Tibial artery (tissue), 4 donors: Measurements from ENCODE around the gene MAN1C1.

Source experiments
- DNase-seq, 2 donors: peaks; one replicate each; pipeline ENCODE4 v3.0.0-alpha.2; 2019
- H3K27ac ChIP-seq, 2 donors: fragments of 200-600 bp; sonication (generic) in 1 of 2; 1 replicate in 1 of 2; 2 replicates in 1 of 2; pipeline ENCODE4 v1.5.1; 2018 to 2019; ENCODE audit warnings: mild to moderate bottlenecking in 1 of 2
- H3K27me3 ChIP-seq, 2 donors: fragments of 200-600 bp; sonication (generic) in 1 of 2; one replicate each; pipeline versions ENCODE4 v1.5.1 to v1.6.0; 2016 to 2019
- H3K36me3 ChIP-seq, 3 donors: fragments of 200-600 bp; sonication (generic) in 2 of 3; one replicate each; pipeline ENCODE4 v1.5.1; 2016 to 2019; ENCODE audit warnings: mild to moderate bottlenecking in 2 of 3
- H3K4me1 ChIP-seq, 4 donors: fragments of 200-600 bp; sonication (generic) in 2 of 4; 1 replicate in 3 of 4; 2 replicates in 1 of 4; pipeline ENCODE4 v1.5.1; 2016 to 2019
- H3K4me3 ChIP-seq, 2 donors: fragments of 200-600 bp; sonication (generic) in 1 of 2; 1 replicate in 1 of 2; 2 replicates in 1 of 2; pipeline ENCODE4 v1.5.1; 2018 to 2019; ENCODE audit warnings: mild to moderate bottlenecking in 2 of 2
- H3K9me3 ChIP-seq, 3 donors: fragments of 200-600 bp; sonication (generic) in 1 of 3; one replicate each; pipeline ENCODE4 v1.5.1; 2016 to 2019
- intact Hi-C: fragments of 100-400 bp; cut with DNase I; formaldehyde crosslinking; loops from one replicate; pipeline ENCODE4 v1.15.0; 2023; ENCODE audit warnings: low total_unique reads
- TF ChIP-seq, protein P1 (sequence below), 2 experiments: fragments of 200-600 bp in 1 of 2; fragments of 450-650 bp in 1 of 2; IDR thresholded peaks; one replicate each; pipeline ENCODE4 v1.5.1; 2017 to 2019; ENCODE audit warnings: antibody characterized with exemption in 2 of 2, mild to moderate bottlenecking in 1 of 2, moderate library complexity in 1 of 2

The MAN1C1 gene

DNA sequence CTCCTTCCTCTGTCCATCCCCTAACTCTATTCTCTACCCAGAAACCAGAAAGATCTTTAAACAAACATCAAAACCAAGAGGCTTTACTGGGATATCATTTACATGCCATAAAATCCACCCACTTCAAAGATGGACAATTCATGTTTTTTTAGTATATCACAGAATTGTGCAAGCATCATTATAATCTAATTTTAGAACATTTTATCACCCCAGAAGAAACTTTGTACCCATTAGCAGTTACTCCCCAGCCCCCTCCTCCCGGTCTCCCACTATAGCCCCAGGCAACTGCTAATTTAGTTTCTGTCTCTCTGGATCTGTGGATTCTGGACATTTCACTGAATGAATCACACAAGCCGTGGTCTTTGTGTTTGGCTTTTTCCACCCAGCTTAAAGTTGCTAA, 178.6 kb downstream of the MAN1C1 start:
- no peak for DNase-seq
- H3K36me3 ChIP-seq = no peaks in the 10 kb centered on the region
- intact Hi-C loops = loop anchor here (5.0 kb wide), 1 partner anchor 103 kb away; no protein-coding TSS in a partner anchor
- H3K4me1 ChIP-seq = peaks cover 0 to 21% (median 17%) of the 10 kb centered on the region in 4 donors
- H3K27me3 ChIP-seq = no peaks in the 10 kb centered on the region
- no peak overlapping the region for H3K27ac ChIP-seq
- H3K9me3 ChIP-seq = no peaks in the 10 kb centered on the region
- TF ChIP-seq, protein P1, sequence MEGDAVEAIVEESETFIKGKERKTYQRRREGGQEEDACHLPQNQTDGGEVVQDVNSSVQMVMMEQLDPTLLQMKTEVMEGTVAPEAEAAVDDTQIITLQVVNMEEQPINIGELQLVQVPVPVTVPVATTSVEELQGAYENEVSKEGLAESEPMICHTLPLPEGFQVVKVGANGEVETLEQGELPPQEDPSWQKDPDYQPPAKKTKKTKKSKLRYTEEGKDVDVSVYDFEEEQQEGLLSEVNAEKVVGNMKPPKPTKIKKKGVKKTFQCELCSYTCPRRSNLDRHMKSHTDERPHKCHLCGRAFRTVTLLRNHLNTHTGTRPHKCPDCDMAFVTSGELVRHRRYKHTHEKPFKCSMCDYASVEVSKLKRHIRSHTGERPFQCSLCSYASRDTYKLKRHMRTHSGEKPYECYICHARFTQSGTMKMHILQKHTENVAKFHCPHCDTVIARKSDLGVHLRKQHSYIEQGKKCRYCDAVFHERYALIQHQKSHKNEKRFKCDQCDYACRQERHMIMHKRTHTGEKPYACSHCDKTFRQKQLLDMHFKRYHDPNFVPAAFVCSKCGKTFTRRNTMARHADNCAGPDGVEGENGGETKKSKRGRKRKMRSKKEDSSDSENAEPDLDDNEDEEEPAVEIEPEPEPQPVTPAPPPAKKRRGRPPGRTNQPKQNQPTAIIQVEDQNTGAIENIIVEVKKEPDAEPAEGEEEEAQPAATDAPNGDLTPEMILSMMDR (IDR thresholded peaks at IDR 0.05) = no peak
- no peak overlapping the region for H3K4me3 ChIP-seq

DNA sequence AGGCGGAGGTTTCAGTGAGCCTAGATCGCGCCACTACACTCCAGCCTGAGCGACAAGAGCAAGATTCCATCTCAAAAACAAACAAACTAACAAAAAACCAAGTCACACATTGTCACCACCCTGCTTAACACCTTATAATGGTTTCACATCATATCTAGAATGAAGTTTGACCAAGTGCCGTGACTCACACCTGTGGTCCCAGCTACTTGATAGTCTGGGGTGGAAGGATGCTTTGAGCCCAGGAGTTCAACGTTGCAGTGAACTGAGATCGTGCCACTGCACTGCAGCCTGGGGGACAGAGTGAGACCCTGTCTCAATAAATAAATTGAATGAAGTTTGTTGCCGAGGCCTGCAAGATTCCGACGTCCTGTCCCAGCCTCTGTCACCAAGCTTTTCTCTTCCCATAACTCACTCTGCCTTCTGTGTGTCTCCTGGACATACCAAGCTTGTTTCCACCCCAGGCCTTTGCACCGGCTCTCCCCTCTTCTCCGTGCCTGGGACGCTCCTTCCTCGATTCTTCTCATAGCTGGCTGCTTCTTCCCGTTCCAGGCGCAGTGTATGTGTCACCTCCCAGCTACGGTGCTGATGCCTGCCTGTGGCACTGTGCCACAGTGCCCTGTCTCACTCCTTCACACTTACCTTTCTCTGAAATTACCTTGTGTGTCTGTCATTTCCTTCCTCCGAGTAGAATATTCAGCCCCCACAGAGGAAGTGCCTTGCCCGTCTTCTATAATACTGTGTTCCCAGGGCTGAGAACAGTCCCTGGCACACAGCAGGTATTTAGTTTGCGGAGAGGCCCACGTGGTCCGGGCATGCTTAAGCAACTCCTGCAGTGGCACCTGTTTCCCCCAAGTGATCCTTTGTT, 179.6 kb downstream of the MAN1C1 start:
- TF ChIP-seq, protein P1 (IDR thresholded peaks at IDR 0.05) = no peak
- DNase-seq = no peak
- Histone ChIP-seq H3K27ac (peak overlapping the region in 1 of 2 donors; percentile 20), H3K27me3 (no peaks in the 10 kb centered on the region), H3K9me3 (no peaks in the 10 kb centered on the region), H3K4me1 (peaks cover 0 to 27% (median 24%) of the 10 kb centered on the region in 4 donors), H3K36me3 (no peaks in the 10 kb centered on the region), H3K4me3 (no peak overlapping the region)
- intact Hi-C loops = loop anchor here (2.0 to 5.0 kb wide), 2 partner anchors 104 to 187 kb away; no protein-coding TSS in a partner anchor

DNA sequence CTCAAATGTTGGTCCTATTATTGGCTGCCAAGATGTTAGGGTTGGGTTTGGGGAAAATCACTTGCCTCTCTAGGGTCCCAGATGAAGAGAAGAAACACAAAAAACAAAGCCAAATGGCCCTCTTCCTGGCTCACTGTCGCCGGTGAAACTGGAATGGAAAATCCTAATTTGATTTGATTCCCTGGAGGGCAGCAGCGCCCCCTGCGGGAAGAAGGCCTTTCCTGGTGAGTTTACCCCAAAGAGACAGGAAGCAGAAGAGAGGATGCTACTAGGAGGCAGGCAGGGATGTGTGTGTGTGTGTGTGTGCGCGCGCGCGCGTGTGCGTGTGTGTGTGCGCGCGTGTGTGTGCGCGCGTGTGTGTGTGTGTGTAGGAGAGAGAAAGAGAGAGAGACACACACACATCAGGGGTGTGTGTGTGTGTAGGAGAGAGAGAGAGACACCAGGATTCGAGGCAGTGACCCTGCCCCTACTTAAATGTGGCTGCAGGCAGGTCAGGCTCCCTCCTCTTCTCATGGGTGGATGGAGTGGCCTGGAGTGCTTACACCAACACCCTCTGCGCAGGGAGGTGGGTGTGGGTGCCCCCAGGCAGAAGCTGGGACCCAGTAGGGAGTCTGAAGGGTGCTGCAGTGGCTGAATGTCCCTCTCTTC, 180.3 kb downstream of the MAN1C1 start:
- Histone ChIP-seq H3K27me3 (no peaks in the 10 kb centered on the region), H3K36me3 (no peaks in the 10 kb centered on the region), H3K4me3 (no peak overlapping the region), H3K27ac (peak overlapping the region in 1 of 2 donors; percentile 20), H3K9me3 (no peaks in the 10 kb centered on the region), H3K4me1 (peaks cover 0 to 34% (median 29%) of the 10 kb centered on the region in 4 donors)
- peak; percentile 88 to 89 for DNase-seq
- TF ChIP-seq, protein P1 (IDR thresholded peaks at IDR 0.05) = peak; percentile 69 to 84
- intact Hi-C loops = loop anchor here (2.0 to 5.0 kb wide), 2 partner anchors 105 to 188 kb away; no protein-coding TSS in a partner anchor

DNA sequence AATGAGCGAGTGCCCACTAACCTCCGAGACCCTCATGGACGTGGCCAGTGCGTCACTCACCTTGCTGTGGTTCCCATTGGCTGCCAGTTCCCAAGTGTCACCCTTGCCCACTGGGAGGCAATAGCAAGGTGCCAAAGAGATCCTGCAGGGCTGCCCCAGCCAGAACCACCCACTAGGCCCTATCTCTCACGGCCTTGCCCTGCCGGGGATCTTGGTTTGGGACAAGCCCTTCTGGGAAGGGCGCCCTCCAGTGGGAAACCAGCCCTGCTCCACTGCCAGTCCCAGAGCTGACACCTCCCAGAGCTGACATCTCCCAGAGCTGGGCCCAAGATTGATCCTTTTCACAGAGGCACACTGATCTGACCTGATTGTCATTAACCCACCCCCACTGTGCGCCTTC, 181.3 kb downstream of the MAN1C1 start:
- intact Hi-C loops = loop anchor here (2.0 to 5.0 kb wide), 2 partner anchors 106 to 189 kb away; no protein-coding TSS in a partner anchor
- peaks cover 0 to 44% (median 39%) of the 10 kb centered on the region in 4 donors for H3K4me1 ChIP-seq

DNA sequence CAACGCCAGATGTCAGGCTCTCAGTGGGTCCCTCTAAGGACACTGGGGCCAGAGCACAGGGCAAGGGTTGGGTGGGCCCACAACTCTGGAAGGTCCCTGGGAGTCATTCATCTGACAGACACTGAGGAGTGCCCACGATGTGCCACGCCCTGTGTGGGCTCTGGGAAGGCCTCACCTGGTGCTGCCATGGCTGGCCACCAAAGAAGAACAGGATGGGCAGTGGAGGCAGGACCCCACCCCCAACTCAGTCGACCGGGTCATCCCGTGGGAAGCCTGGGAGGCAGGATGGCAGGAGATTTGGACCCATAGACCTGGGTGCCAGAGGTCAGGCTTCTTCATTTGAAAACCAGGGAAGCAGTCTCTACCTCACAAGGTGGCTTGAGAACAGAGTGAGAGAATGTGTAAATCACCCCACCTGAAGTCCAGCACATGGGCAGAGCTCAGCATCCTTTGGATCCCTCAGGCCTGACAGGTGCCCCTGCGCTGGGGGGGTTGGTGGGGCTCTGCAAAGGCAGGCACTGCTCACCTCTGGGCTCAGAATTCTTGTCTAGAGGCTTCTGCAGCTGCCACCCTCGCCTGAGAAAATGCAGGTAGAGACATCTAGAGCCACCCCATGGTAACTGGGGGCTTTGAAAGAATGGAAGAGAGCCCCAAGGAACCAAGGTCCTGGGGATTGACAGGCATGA, 182.2 kb downstream of the MAN1C1 start:
- Histone ChIP-seq H3K27ac (peak overlapping the region; percentile 88 to 91), H3K4me3 (no peak overlapping the region), H3K4me1 (peaks cover 0 to 51% (median 44%) of the 10 kb centered on the region in 4 donors), H3K9me3 (no peaks in the 10 kb centered on the region), H3K27me3 (no peaks in the 10 kb centered on the region), H3K36me3 (no peaks in the 10 kb centered on the region)
- intact Hi-C loops = loop anchor here (5.0 kb wide), 1 partner anchor 107 kb away; no protein-coding TSS in a partner anchor
- DNase-seq = no peak
- TF ChIP-seq, protein P1 (IDR thresholded peaks at IDR 0.05) = no peak

More for the DNA sequence above, 181.3 kb downstream of the MAN1C1 start:
- no peak for DNase-seq
- no peaks in the 10 kb centered on the region for H3K27me3 ChIP-seq
- H3K36me3 ChIP-seq = no peaks in the 10 kb centered on the region
- TF ChIP-seq, protein P1 (IDR thresholded peaks at IDR 0.05) = no peak
- no peak overlapping the region for H3K27ac ChIP-seq
- H3K4me3 ChIP-seq = no peak overlapping the region
- no peaks in the 10 kb centered on the region for H3K9me3 ChIP-seq
